Measurements from ENCODE around the gene PRDM4.

PRDM4 gene

GRCh38 chr12:107684029-107684795, 76.7 kb downstream of the PRDM4 start:
- DNase-seq, result no peak

All from stimulated activated CD4-positive, alpha-beta T cell treated with anti-CD3 and anti-CD28 coated beads, Interleukin-4, amount 100 ng/mL, for 4 hours (primary cell).